ENCODE measurements around the gene SLC13A3. TPM values are rescaled to one million over a fixed set of nuclear protein-coding genes. Genes with fewer than 3 reads are reported as not detected.

SLC13A3 gene
- total and polyA plus RNA-seq, 2 donors (not counting 3 experiments of a cell fraction or from before 2014, with no cell fraction given), result 0.11 to 0.40 TPM

- no peaks in the 10 kb centered on the region for H3K4me1 ChIP-seq (ENCODE audit: control insufficient read depth, extremely low read depth, insufficient read depth, low read length)
- no peaks in the 10 kb centered on the region for H3K36me3 ChIP-seq (ENCODE audit: control insufficient read depth in 2 of 2, extremely low read depth in 1 of 2, insufficient read depth in 2 of 2, low read length in 2 of 2)
- POLR2A ChIA-PET, result no interaction called here
- H3K4me2 ChIP-seq (ENCODE audit: insufficient read depth, low read length), result no peak overlapping the region
- intact Hi-C loops (cut with micrococcal nuclease), result no loop called here
- H3K9ac ChIP-seq (replicated peaks; ENCODE audit: extremely low read depth, insufficient read depth, low read length), result no peak overlapping the region
- TF ChIP-seq FOS (IDR thresholded peaks at IDR 0.05; ENCODE audit: borderline replicate concordance, insufficient read depth, low read length) (no peak), POLR2A (IDR thresholded peaks at IDR 0.05; ENCODE audit: low read depth, low read length) (no peak), MYC (IDR thresholded peaks at IDR 0.05; ENCODE audit: low read depth, low read length) (no peak), GATA2 (IDR thresholded peaks at IDR 0.05; ENCODE audit: insufficient read depth, insufficient read length, low read depth, low read length) (no peak), EZH2 (IDR thresholded peaks at IDR 0.05; ENCODE audit: borderline replicate concordance, low read depth, low read length, severe bottlenecking) (no peak), POLR2AphosphoS5 (IDR thresholded peaks at IDR 0.05; ENCODE audit: insufficient read depth, low read depth, low read length) (no peak), MAX (IDR thresholded peaks at IDR 0.05; ENCODE audit: insufficient read depth, insufficient read length) (no peak), JUN (IDR thresholded peaks at IDR 0.05; ENCODE audit: borderline replicate concordance, insufficient read depth, insufficient read length, low read depth) (no peak), CTCF (IDR thresholded peaks at IDR 0.05; ENCODE audit: extremely low read depth in 1 of 2, insufficient read depth in 1 of 2, low read depth in 1 of 2, low read length in 2 of 2) (no peak)
- no peak overlapping the region for H3K4me3 ChIP-seq (replicated peaks in 1 of 3; ENCODE audit: insufficient read depth in 1 of 3, low read depth in 1 of 3, low read length in 3 of 3)
- BruUV-seq (replicated peaks), result no TSS peak
- no peaks in the 10 kb centered on the region for H4K20me1 ChIP-seq (replicated peaks; ENCODE audit: control insufficient read depth, extremely low read depth, insufficient read depth, low read length)
- CTCF ChIA-PET, result interaction anchor here (1.7 kb wide), 1 partner anchor 11 kb away, joined by 6 read pairs; no protein-coding TSS in a partner anchor
- no peaks in the 10 kb centered on the region for H3K9me3 ChIP-seq (replicated peaks; ENCODE audit: control insufficient read depth, insufficient read depth, low read length)
- FAIRE-seq, result no peak
- H2AFZ ChIP-seq (ENCODE audit: low read depth, low read length), result no peak overlapping the region
- dilution Hi-C loops (cut with MboI; ENCODE audit: extremely low pct_ligation_motif_present, low sequenced_read_pairs), result no loop called here
- H3K27ac ChIP-seq (ENCODE audit: insufficient read depth, low read depth, low read length), result no peak overlapping the region
- DNase-seq (ENCODE audit: low read depth, low spot score), result no peak
- H3K79me2 ChIP-seq (ENCODE audit: control insufficient read depth, insufficient read depth, low read length), result no peaks in the 10 kb centered on the region
- no peaks in the 10 kb centered on the region for H3K27me3 ChIP-seq (ENCODE audit: control insufficient read depth in 2 of 2, insufficient read depth in 2 of 2, low read length in 2 of 2)
- H3K9me1 ChIP-seq (replicated peaks; ENCODE audit: control insufficient read depth, extremely low read depth, insufficient read depth, low read length), result no peaks in the 10 kb centered on the region
These were observed 120.6 kb downstream of the SLC13A3 start for GRCh38 chr20:46530640-46531039.
